IMR-90 (cell line): ENCODE measurements around the gene CDK5RAP3. TPM values are rescaled to one million over a fixed set of nuclear protein-coding genes. Genes with fewer than 3 reads are reported as not detected.

ENCODE experiments used
- ATAC-seq: fragments of 200-7000 bp; cut with Tn5 transposase; 2 replicates; pipeline ENCODE4 v1.9.1; 2020; ENCODE audit warnings: low read depth, mild to moderate bottlenecking, moderate library complexity
- BruUV-seq: library from RNA; stranded (reverse); fragments of 400-500 nt; replicated peaks from 2 replicates; lab custom pipeline; 2021; lab: Mats Ljungman, UMichigan
- CTCF ChIA-PET: fragments of 300-600 bp; formaldehyde crosslinking; extraction: SDS; loops from one replicate; lab custom pipeline; 2021; ENCODE audit warnings: antibody characterized with exemption; lab: Yijun Ruan, JAX
- POLR2A ChIA-PET: fragments of 300-600 bp; sonication (Branson Sonifier 250); formaldehyde crosslinking; loops from one replicate; lab custom pipeline; 2022; ENCODE audit warnings: antibody characterized with exemption; ENCODE audit not compliant: unreplicated experiment; lab: Charles Lee
- DNase-seq: peaks from one replicate; pipeline ENCODE4 v3.0.0; 2013
- H2AFZ ChIP-seq: replicated peaks from 2 replicates; pipeline ENCODE3; 2013; ENCODE audit warnings: low read length, mild to moderate bottlenecking; ENCODE audit not compliant: poor library complexity
- H2AK5ac ChIP-seq: 2 replicates; pipeline ENCODE4 v1.6.1; 2013; ENCODE audit warnings: low read depth, low read length, inconsistent platforms
- H2AK9ac ChIP-seq: replicated peaks from 2 replicates; pipeline ENCODE3; 2013; ENCODE audit warnings: mild to moderate bottlenecking, low read depth, low read length, moderate library complexity; ENCODE audit not compliant: poor library complexity
- H2BK120ac ChIP-seq: 2 replicates; pipeline ENCODE4 v1.6.1; 2013; ENCODE audit warnings: low read depth, low read length, inconsistent platforms
- H2BK15ac ChIP-seq: 3 replicates; pipeline ENCODE4 v1.6.1; 2013; ENCODE audit warnings: low read depth, low read length, inconsistent platforms
- H2BK20ac ChIP-seq: 2 replicates; pipeline ENCODE4 v1.6.1; 2013; ENCODE audit warnings: low read depth, mild to moderate bottlenecking, inconsistent platforms, low read length, moderate library complexity
- H2BK5ac ChIP-seq: 2 replicates; pipeline ENCODE4 v1.6.1; 2013; ENCODE audit warnings: mild to moderate bottlenecking, low read depth, low read length, inconsistent platforms; ENCODE audit not compliant: poor library complexity, severe bottlenecking
- H3K14ac ChIP-seq: replicated peaks from 2 replicates; pipeline ENCODE4 v1.6.1; 2013; ENCODE audit warnings: low read depth, low read length, inconsistent platforms
- H3K18ac ChIP-seq: 2 replicates; pipeline ENCODE4 v1.6.1; 2013; ENCODE audit warnings: low read depth, low read length, control low read depth
- H3K23ac ChIP-seq: 2 replicates; pipeline ENCODE4 v1.6.1; 2013; ENCODE audit warnings: low read depth, low read length, inconsistent platforms
- H3K27ac ChIP-seq: 2 replicates; pipeline ENCODE4 v1.5.1; 2013; ENCODE audit warnings: mild to moderate bottlenecking, control low read depth, low read length; ENCODE audit not compliant: insufficient read depth
- H3K27me3 ChIP-seq: 2 replicates; pipeline ENCODE4 v1.6.1; 2013; ENCODE audit warnings: low read length; ENCODE audit not compliant: control insufficient read depth, insufficient read depth
- H3K36me3 ChIP-seq: 2 replicates; pipeline ENCODE4 v1.6.1; 2013; ENCODE audit warnings: low read length, mixed read lengths; ENCODE audit not compliant: control insufficient read depth, insufficient read depth
- H3K4ac ChIP-seq: 2 replicates; pipeline ENCODE4 v1.6.1; 2013; ENCODE audit warnings: low read depth, low read length, inconsistent platforms
- H3K4me1 ChIP-seq: 2 replicates; pipeline ENCODE4 v1.6.1; 2013; ENCODE audit warnings: low read length, mixed read lengths; ENCODE audit not compliant: control insufficient read depth, insufficient read depth
- H3K4me2 ChIP-seq: 2 replicates; pipeline ENCODE4 v1.6.1; 2013; ENCODE audit warnings: low read depth, mild to moderate bottlenecking, control low read depth, low read length, moderate library complexity
- H3K4me3 ChIP-seq: 2 replicates; pipeline ENCODE4 v1.5.1; 2013; ENCODE audit warnings: low read depth, mild to moderate bottlenecking, control low read depth, low read length, moderate library complexity; ENCODE audit not compliant: insufficient read depth
- H3K56ac ChIP-seq: 2 replicates; pipeline ENCODE4 v1.6.1; 2013; ENCODE audit warnings: low read length, inconsistent platforms; ENCODE audit not compliant: insufficient read depth; ENCODE audit errors: extremely low read depth
- H3K79me1 ChIP-seq, 2 experiments: 2 replicates each; pipeline ENCODE4 v1.6.1; 2013; ENCODE audit warnings: low read length in 2 of 2, inconsistent platforms in 1 of 2, low read depth in 1 of 2
- H3K9ac ChIP-seq: 2 replicates; pipeline ENCODE4 v1.6.1; 2013; ENCODE audit warnings: low read depth, low read length, control low read depth
- H3K9me1 ChIP-seq: 2 replicates; pipeline ENCODE4 v1.6.1; 2013; ENCODE audit warnings: low read length, inconsistent platforms; ENCODE audit not compliant: insufficient read depth
- H3K9me3 ChIP-seq: 2 replicates; pipeline ENCODE4 v1.6.1; 2013; ENCODE audit warnings: low read length; ENCODE audit not compliant: control insufficient read depth, insufficient read depth
- H4K20me1 ChIP-seq: 2 replicates; pipeline ENCODE4 v1.6.1; 2013; ENCODE audit warnings: low read length, inconsistent platforms; ENCODE audit not compliant: insufficient read depth
- H4K5ac ChIP-seq: 2 replicates; pipeline ENCODE4 v1.6.1; 2013; ENCODE audit warnings: mild to moderate bottlenecking, low read depth, low read length, control low read depth
- H4K8ac ChIP-seq, 2 experiments: 2 replicates each; pipeline ENCODE4 v1.6.1; 2013; ENCODE audit warnings: low read depth in 2 of 2, low read length in 2 of 2, control low read depth in 1 of 2, inconsistent platforms in 1 of 2
- H4K91ac ChIP-seq: 2 replicates; pipeline ENCODE4 v1.6.1; 2013; ENCODE audit warnings: low read depth, low read length, inconsistent platforms; ENCODE audit not compliant: insufficient read depth
- BHLHE40 ChIP-seq: fragments of 150-350 bp; IDR thresholded peaks from 2 replicates; pipeline ENCODE4 v1.6.1; 2016; ENCODE audit warnings: mild to moderate bottlenecking, low read depth, low read length
- CHD1 ChIP-seq: IDR thresholded peaks from 2 replicates; pipeline ENCODE4 v1.6.1; 2012; ENCODE audit warnings: low read depth, low read length, improper control_type of control experiment
- CTCF ChIP-seq: conservative IDR thresholded peaks from 2 replicates; pipeline ENCODE4 v1.5.1; 2012; ENCODE audit warnings: mild to moderate bottlenecking, low read depth, low read length, improper control_type of control experiment
- ELK1 ChIP-seq: fragments of 150-350 bp; IDR thresholded peaks from 2 replicates; pipeline ENCODE4 v1.6.1; 2016; ENCODE audit warnings: low read depth, mild to moderate bottlenecking, low read length, moderate library complexity, borderline replicate concordance
- FOS ChIP-seq: fragments of 150-350 bp; IDR thresholded peaks from 2 replicates; pipeline ENCODE4 v1.6.1; 2016; ENCODE audit warnings: low read depth, low read length
- MAZ ChIP-seq: IDR thresholded peaks from 2 replicates; pipeline ENCODE4 v1.6.1; 2012; ENCODE audit warnings: low read depth, mild to moderate bottlenecking, low read length, improper control_type of control experiment, moderate library complexity, borderline replicate concordance
- MXI1 ChIP-seq: IDR thresholded peaks from 2 replicates; pipeline ENCODE4 v1.6.1; 2012; ENCODE audit warnings: low read depth, mild to moderate bottlenecking, low read length, moderate library complexity, borderline replicate concordance
- RAD21 ChIP-seq: IDR thresholded peaks from 2 replicates; pipeline ENCODE4 v1.6.1; 2012; ENCODE audit warnings: low read length, improper control_type of control experiment
- RCOR1 ChIP-seq: IDR thresholded peaks from 2 replicates; pipeline ENCODE4 v1.6.1; 2012; ENCODE audit warnings: mild to moderate bottlenecking, low read length, improper control_type of control experiment; ENCODE audit not compliant: insufficient replicate concordance
- RFX5 ChIP-seq: IDR thresholded peaks from 2 replicates; pipeline ENCODE4 v1.8.0; 2012; ENCODE audit warnings: low read depth, mild to moderate bottlenecking, low read length, moderate library complexity
- WGBS, 2 experiments: methylation state at CpG; one replicate each; pipeline versions ENCODE4 v1.1.5 to v1.1.7; 2013; ENCODE audit warnings: missing lambda C conversion rate in 2 of 2; ENCODE audit not compliant: insufficient read length in 1 of 2; ENCODE audit errors: extremely low coverage in 2 of 2; 5-methylcytosine and 5-hydroxymethylcytosine counted together
- dilution Hi-C: fragments of 300-500 bp; cut with HindIII; formaldehyde crosslinking; loops from one replicate; pipeline ENCODE4 v1.14.3; 2018; ENCODE audit warnings: low sequenced_read_pairs; ENCODE audit not compliant: unreplicated experiment
- in situ Hi-C: fragments of 300-500 bp; cut with MboI; formaldehyde crosslinking; loops from 3 replicates; pipeline ENCODE4 v1.14.3; 2019; ENCODE audit warnings: low sequenced_read_pairs, inconsistent platforms, mixed read lengths
- intact Hi-C: fragments of 100-400 bp; cut with micrococcal nuclease; formaldehyde crosslinking; loops from 2 replicates; pipeline ENCODE4 v1.10.0; 2022
- polyA plus RNA-seq, 3 experiments: library from polyadenylated mRNA; depleted of rRNA; stranded (reverse); fragments of >200 nt; gene quantifications; 2 replicates each; pipeline ENCODE4 v1.2.3, GENCODE V29; 2012; ENCODE audit warnings: low replicate concordance in 1 of 3
- total RNA-seq: library from RNA; depleted of rRNA; stranded (reverse); fragments of >200 nt; gene quantifications from 2 replicates; pipeline ENCODE4 v1.2.3, GENCODE V29; 2012

Gene CDK5RAP3
- total and polyA plus RNA-seq, 2 of the 4 experiments (the other 2 are of a cell fraction): 75.3 to 153 TPM

GRCh38 chr17:47995241-47995935 lies 24.5 kb downstream of the CDK5RAP3 start:
- H4K8ac ChIP-seq: no peak overlapping the region
- dilution Hi-C loops: no loop called here
- H2AFZ ChIP-seq: no peak overlapping the region
- H3K9ac ChIP-seq: no peak overlapping the region
- POLR2A ChIA-PET: no interaction called here
- H3K23ac ChIP-seq: no peak overlapping the region
- no peaks in the 10 kb centered on the region for H3K79me1 ChIP-seq
- H4K5ac ChIP-seq: no peak overlapping the region
- no peak overlapping the region for H3K4ac ChIP-seq
- DNase-seq: no peak
- H3K18ac ChIP-seq: no peak overlapping the region
- no peak for ATAC-seq
- H3K27ac ChIP-seq: no peak overlapping the region
- H3K14ac ChIP-seq: no peak overlapping the region
- TF ChIP-seq CHD1: no peak
- TF ChIP-seq RCOR1: no peak
- no peak for TF ChIP-seq FOS
- TF ChIP-seq CTCF: no peak
- TF ChIP-seq BHLHE40: no peak
- no peak for TF ChIP-seq RAD21
- no peak for TF ChIP-seq ELK1
- TF ChIP-seq RFX5: no peak
- TF ChIP-seq MAZ: no peak
- no peak for TF ChIP-seq MXI1
- H4K91ac ChIP-seq: no peak overlapping the region
- H3K27me3 ChIP-seq: peaks cover 6% of the 10 kb centered on the region; the same call in 1 of the 2 replicates
- no peak overlapping the region for H3K4me3 ChIP-seq
- H3K4me1 ChIP-seq: peaks cover 2% of the 10 kb centered on the region; the same call in 1 of the 2 replicates
- in situ Hi-C loops: no loop called here
- BruUV-seq: no TSS peak
- no peaks in the 10 kb centered on the region for H4K20me1 ChIP-seq
- no peak overlapping the region for H2BK20ac ChIP-seq
- no peak overlapping the region for H3K56ac ChIP-seq
- no peak overlapping the region for H2AK5ac ChIP-seq
- no peak overlapping the region for H3K4me2 ChIP-seq
- CTCF ChIA-PET: no interaction called here
- no peaks in the 10 kb centered on the region for H3K36me3 ChIP-seq
- H3K9me1 ChIP-seq: no peaks in the 10 kb centered on the region
- no peaks in the 10 kb centered on the region for H3K9me3 ChIP-seq
- intact Hi-C loops: no loop called here
- WGBS, 2 experiments: 80% methylated on average over 3 of the region's 13 CpGs; no CpG with 5 or more reads in 1 of the 2 experiments
- H2BK5ac ChIP-seq: no peak overlapping the region
- no peak overlapping the region for H2BK120ac ChIP-seq
- H2BK15ac ChIP-seq: no peak overlapping the region
- no peak overlapping the region for H2AK9ac ChIP-seq
